ENCODE measurements around the gene SYNPO2L. TPM values are rescaled to one million over a fixed set of nuclear protein-coding genes. Genes with fewer than 3 reads are reported as not detected.

SYNPO2L gene
- total and polyA plus RNA-seq, 9 of the 15 experiments (the other 6 are each of a cell fraction or from before 2014, with no cell fraction given) = 0.03 to 0.07 TPM; not detected in 7

DNA sequence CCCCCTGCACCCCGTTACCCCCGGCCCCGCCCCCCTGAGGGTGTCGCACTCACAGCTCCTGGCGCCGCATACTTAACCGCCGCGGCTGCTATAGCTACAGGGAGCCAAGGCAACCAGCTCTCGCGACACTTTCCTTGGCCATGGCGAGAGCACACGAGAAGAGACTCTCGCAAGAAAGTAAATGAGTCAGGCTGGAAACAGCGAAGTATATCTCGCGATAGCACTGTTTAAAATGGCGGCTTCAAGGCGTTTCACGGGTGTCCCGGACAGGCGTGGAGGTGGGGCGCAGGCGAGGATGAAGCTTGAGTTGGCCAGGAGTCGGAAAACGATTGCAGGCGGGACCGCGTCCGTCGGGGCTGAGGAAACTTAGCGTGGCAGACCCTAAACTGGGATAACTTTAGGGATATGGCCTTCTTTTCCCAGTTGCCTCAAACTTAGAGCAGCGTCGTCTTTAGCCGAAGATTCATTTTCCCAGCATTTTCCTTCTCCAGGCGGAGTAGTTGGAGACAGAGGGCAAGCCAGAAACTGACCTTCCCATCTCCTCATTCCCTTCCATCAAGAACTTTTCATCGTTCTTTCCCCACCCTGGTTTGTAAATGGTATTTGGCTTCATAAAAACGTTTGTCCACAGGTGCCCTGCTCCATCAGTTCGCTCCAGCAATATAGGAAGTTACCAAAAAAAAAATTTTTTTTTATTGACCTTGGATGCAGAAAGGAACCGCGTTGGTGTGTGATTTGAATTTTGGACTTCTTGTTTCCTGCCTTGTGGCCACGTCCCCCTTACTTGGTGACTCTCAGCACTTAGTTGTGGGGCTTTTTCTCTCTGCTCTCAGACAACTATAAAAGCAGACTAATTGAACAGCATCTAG lies 29.7 kb downstream of the SYNPO2L start (continued):
- TF ChIP-seq, protein P1, sequence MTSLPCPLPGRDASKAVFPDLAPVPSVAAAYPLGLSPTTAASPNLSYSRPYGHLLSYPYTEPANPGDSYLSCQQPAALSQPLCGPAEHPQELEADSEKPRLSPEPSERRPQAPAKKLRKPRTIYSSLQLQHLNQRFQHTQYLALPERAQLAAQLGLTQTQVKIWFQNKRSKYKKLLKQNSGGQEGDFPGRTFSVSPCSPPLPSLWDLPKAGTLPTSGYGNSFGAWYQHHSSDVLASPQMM (CRISPR knock-in tag; IDR thresholded peaks at IDR 0.05) = no peak
- TF ChIP-seq CBX5 (IDR thresholded peaks at IDR 0.05; ENCODE audit: borderline replicate concordance, low read depth) (no peak), RCOR1 (IDR thresholded peaks at IDR 0.05; ENCODE audit: borderline replicate concordance in 1 of 2, low read depth in 2 of 2, low read length in 2 of 2) (no peak), HDAC1 (IDR thresholded peaks at IDR 0.05) (peak in 1 of 2 experiments; percentile 84; a peak in 2 of 4 replicates), BRF1 (IDR thresholded peaks at IDR 0.05; ENCODE audit: borderline replicate concordance, extremely low read depth, insufficient read length) (no peak), ELF4 (CRISPR knock-in tag; IDR thresholded peaks at IDR 0.05) (0 out of 2 replicates have a peak, but pooled peaks have one; percentile 14), OTX1 (CRISPR knock-in tag; IDR thresholded peaks at IDR 0.05) (peak; percentile 77; the same call in 1 of the 2 replicates), BMI1 (IDR thresholded peaks at IDR 0.05; ENCODE audit: low read length) (peak; percentile 100), ZKSCAN1 (IDR thresholded peaks at IDR 0.05; ENCODE audit: low read depth, low read length) (0 out of 2 replicates have a peak, but pooled peaks have one; percentile 17), HOXB6 (CRISPR knock-in tag; IDR thresholded peaks at IDR 0.05; ENCODE audit: borderline replicate concordance) (no peak), ZNF668 (CRISPR knock-in tag; IDR thresholded peaks at IDR 0.05) (no peak), U2AF2 (optimal IDR thresholded peaks at IDR 0.05; ENCODE audit: low read depth, low read length) (no peak), LEF1 (IDR thresholded peaks at IDR 0.05) (0 out of 2 replicates have a peak, but pooled peaks have one; percentile 30), NR2F6 (CRISPR knock-in tag; IDR thresholded peaks at IDR 0.05) (no peak), SAP30 (IDR thresholded peaks at IDR 0.05; ENCODE audit: borderline replicate concordance, insufficient read depth, low read depth, low read length, poor library complexity, severe bottlenecking) (no peak), ZNF76 (CRISPR knock-in tag; IDR thresholded peaks at IDR 0.05; ENCODE audit: borderline replicate concordance) (no peak)
- TF ChIP-seq, protein P2, sequence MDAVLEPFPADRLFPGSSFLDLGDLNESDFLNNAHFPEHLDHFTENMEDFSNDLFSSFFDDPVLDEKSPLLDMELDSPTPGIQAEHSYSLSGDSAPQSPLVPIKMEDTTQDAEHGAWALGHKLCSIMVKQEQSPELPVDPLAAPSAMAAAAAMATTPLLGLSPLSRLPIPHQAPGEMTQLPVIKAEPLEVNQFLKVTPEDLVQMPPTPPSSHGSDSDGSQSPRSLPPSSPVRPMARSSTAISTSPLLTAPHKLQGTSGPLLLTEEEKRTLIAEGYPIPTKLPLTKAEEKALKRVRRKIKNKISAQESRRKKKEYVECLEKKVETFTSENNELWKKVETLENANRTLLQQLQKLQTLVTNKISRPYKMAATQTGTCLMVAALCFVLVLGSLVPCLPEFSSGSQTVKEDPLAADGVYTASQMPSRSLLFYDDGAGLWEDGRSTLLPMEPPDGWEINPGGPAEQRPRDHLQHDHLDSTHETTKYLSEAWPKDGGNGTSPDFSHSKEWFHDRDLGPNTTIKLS (IDR thresholded peaks at IDR 0.05; ENCODE audit: borderline replicate concordance, low read depth) = peak; percentile 79
- TF ChIP-seq, protein P3, sequence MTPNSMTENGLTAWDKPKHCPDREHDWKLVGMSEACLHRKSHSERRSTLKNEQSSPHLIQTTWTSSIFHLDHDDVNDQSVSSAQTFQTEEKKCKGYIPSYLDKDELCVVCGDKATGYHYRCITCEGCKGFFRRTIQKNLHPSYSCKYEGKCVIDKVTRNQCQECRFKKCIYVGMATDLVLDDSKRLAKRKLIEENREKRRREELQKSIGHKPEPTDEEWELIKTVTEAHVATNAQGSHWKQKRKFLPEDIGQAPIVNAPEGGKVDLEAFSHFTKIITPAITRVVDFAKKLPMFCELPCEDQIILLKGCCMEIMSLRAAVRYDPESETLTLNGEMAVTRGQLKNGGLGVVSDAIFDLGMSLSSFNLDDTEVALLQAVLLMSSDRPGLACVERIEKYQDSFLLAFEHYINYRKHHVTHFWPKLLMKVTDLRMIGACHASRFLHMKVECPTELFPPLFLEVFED (CRISPR knock-in tag; conservative IDR thresholded peaks at IDR 0.05) = peak; percentile 59; the same call in 1 of the 2 replicates
- TF ChIP-seq, protein P4, sequence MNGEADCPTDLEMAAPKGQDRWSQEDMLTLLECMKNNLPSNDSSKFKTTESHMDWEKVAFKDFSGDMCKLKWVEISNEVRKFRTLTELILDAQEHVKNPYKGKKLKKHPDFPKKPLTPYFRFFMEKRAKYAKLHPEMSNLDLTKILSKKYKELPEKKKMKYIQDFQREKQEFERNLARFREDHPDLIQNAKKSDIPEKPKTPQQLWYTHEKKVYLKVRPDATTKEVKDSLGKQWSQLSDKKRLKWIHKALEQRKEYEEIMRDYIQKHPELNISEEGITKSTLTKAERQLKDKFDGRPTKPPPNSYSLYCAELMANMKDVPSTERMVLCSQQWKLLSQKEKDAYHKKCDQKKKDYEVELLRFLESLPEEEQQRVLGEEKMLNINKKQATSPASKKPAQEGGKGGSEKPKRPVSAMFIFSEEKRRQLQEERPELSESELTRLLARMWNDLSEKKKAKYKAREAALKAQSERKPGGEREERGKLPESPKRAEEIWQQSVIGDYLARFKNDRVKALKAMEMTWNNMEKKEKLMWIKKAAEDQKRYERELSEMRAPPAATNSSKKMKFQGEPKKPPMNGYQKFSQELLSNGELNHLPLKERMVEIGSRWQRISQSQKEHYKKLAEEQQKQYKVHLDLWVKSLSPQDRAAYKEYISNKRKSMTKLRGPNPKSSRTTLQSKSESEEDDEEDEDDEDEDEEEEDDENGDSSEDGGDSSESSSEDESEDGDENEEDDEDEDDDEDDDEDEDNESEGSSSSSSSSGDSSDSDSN (IDR thresholded peaks at IDR 0.05; ENCODE audit: borderline replicate concordance in 1 of 2, low read depth in 2 of 2, low read length in 2 of 2) = no peak
